DOHH2 (cell line): Measurements from ENCODE around the gene CCL22.

ENCODE experiments used
- H3F3A ChIP-seq: fragments of 200-600 bp; sonication (generic), shearing (Covaris generic); 2 replicates; pipeline ENCODE4 v1.6.0; 2016; ENCODE audit warnings: antibody characterized with exemption, mild to moderate bottlenecking; ENCODE audit not compliant: control insufficient read depth, insufficient read depth
- H3K27ac ChIP-seq: fragments of 200-600 bp; sonication (generic); 2 replicates; pipeline ENCODE4 v1.5.1; 2014; ENCODE audit warnings: low read depth, mild to moderate bottlenecking, low read length, moderate library complexity
- H3K27me3 ChIP-seq: fragments of 200-600 bp; sonication (generic); 2 replicates; pipeline ENCODE4 v1.6.1; 2014; ENCODE audit warnings: mild to moderate bottlenecking, low read length, mixed read lengths; ENCODE audit not compliant: control insufficient read depth
- H3K36me3 ChIP-seq: fragments of 200-600 bp; sonication (generic); 2 replicates; pipeline ENCODE4 v1.6.1; 2014; ENCODE audit warnings: mild to moderate bottlenecking, low read length, moderate library complexity, mixed read lengths; ENCODE audit not compliant: control insufficient read depth
- H3K4me1 ChIP-seq: fragments of 200-600 bp; sonication (generic); 2 replicates; pipeline ENCODE4 v1.6.1; 2014; ENCODE audit warnings: mild to moderate bottlenecking, low read length, mixed read lengths; ENCODE audit not compliant: control insufficient read depth
- H3K4me2 ChIP-seq: fragments of 200-600 bp; sonication (generic); 2 replicates; pipeline ENCODE4 v1.6.0; 2014; ENCODE audit warnings: mild to moderate bottlenecking, low read length, moderate library complexity
- H3K4me3 ChIP-seq: fragments of 200-600 bp; sonication (generic); 2 replicates; pipeline ENCODE4 v1.5.1; 2014; ENCODE audit warnings: mild to moderate bottlenecking, low read length, mixed read lengths
- H3K79me2 ChIP-seq: fragments of 200-600 bp; sonication (generic); 2 replicates; pipeline ENCODE4 v1.6.1; 2014; ENCODE audit warnings: mild to moderate bottlenecking, low read length, mixed read lengths; ENCODE audit not compliant: control insufficient read depth
- H3K9me2 ChIP-seq: fragments of 200-600 bp; sonication (generic); replicated peaks from 2 replicates; pipeline ENCODE4 v1.6.1; 2014; ENCODE audit warnings: mild to moderate bottlenecking, low read length, mixed read lengths; ENCODE audit not compliant: control insufficient read depth
- H3K9me3 ChIP-seq: fragments of 200-600 bp; sonication (generic); 2 replicates; pipeline ENCODE4 v1.6.1; 2014; ENCODE audit warnings: antibody characterized with exemption, low read length, mixed read lengths; ENCODE audit not compliant: control insufficient read depth, insufficient read depth
- H4K20me1 ChIP-seq: fragments of 200-600 bp; sonication (generic); 2 replicates; pipeline ENCODE4 v1.6.0; 2014; ENCODE audit warnings: low read depth, mild to moderate bottlenecking, antibody characterized with exemption, low read length, moderate library complexity; ENCODE audit not compliant: control insufficient read depth, insufficient read depth
- CTCF ChIP-seq: fragments of 200-600 bp; sonication (generic); IDR thresholded peaks from one replicate; pipeline ENCODE4 v1.5.1; 2014; ENCODE audit warnings: antibody characterized with exemption, mild to moderate bottlenecking, low read depth, low read length; ENCODE audit not compliant: poor library complexity, severe bottlenecking
- EZH2phosphoT487 ChIP-seq: fragments of 200-600 bp; sonication (generic); IDR thresholded peaks from 2 replicates; pipeline ENCODE4 v1.6.1; 2017; ENCODE audit warnings: borderline replicate concordance, mild to moderate bottlenecking, antibody characterized with exemption, low read length, moderate library complexity, mixed read lengths

The CCL22 gene

GRCh38 chr16:57413733-57414132 is 55.1 kb downstream of the CCL22 start:
- no peak overlapping the region for H3K27ac ChIP-seq
- TF ChIP-seq CTCF (no peak), EZH2phosphoT487 (no peak)
- H4K20me1 ChIP-seq: no peaks in the 10 kb centered on the region
- peaks cover 66% of the 10 kb centered on the region for H3K27me3 ChIP-seq
- H3K9me3 ChIP-seq: no peaks in the 10 kb centered on the region
- H3K4me2 ChIP-seq: peak overlapping the region; percentile 50
- peaks cover 35% of the 10 kb centered on the region for H3K4me1 ChIP-seq
- no peaks in the 10 kb centered on the region for H3K9me2 ChIP-seq
- H3K4me3 ChIP-seq: no peak overlapping the region; the same call in 1 of the 2 replicates
- no peaks in the 10 kb centered on the region for H3F3A ChIP-seq
- no peaks in the 10 kb centered on the region for H3K79me2 ChIP-seq
- no peaks in the 10 kb centered on the region for H3K36me3 ChIP-seq
